Mucosa of rectum (tissue), 2 donors: ENCODE results near the gene CBLN3.

ENCODE experiments used
- H3K27ac ChIP-seq, 2 donors: one replicate each; pipeline ENCODE4 v1.7.0; 2013; ENCODE audit warnings: inconsistent platforms in 2 of 2, low read depth in 2 of 2, low read length in 2 of 2
- H3K27me3 ChIP-seq, 2 donors: one replicate each; pipeline ENCODE4 v1.7.0; 2013; ENCODE audit warnings: low read length in 2 of 2; ENCODE audit not compliant: control insufficient read depth in 2 of 2, insufficient read depth in 2 of 2
- H3K36me3 ChIP-seq, 2 donors: one replicate each; pipeline ENCODE4 v1.7.0; 2013; ENCODE audit warnings: low read length in 2 of 2; ENCODE audit not compliant: control insufficient read depth in 2 of 2, insufficient read depth in 2 of 2
- H3K4me1 ChIP-seq, 2 donors: one replicate each; pipeline ENCODE4 v1.7.0; 2013; ENCODE audit warnings: low read length in 2 of 2, mild to moderate bottlenecking in 1 of 2; ENCODE audit not compliant: control insufficient read depth in 2 of 2, insufficient read depth in 2 of 2
- H3K4me3 ChIP-seq, 2 donors: one replicate each; pipeline ENCODE4 v1.7.0; 2013; ENCODE audit warnings: low read length in 2 of 2
- H3K9ac ChIP-seq, 2 donors: one replicate each; pipeline ENCODE4 v1.7.0; 2013; ENCODE audit warnings: low read length in 2 of 2, low read depth in 1 of 2, mild to moderate bottlenecking in 1 of 2
- H3K9me3 ChIP-seq, 2 donors: one replicate each; pipeline ENCODE4 v1.7.0; 2013; ENCODE audit warnings: low read length in 2 of 2; ENCODE audit not compliant: control insufficient read depth in 2 of 2
- donor health status: healthy.
- donor health status: Normal muscosa, but diverticular disease.

CBLN3 gene

DNA sequence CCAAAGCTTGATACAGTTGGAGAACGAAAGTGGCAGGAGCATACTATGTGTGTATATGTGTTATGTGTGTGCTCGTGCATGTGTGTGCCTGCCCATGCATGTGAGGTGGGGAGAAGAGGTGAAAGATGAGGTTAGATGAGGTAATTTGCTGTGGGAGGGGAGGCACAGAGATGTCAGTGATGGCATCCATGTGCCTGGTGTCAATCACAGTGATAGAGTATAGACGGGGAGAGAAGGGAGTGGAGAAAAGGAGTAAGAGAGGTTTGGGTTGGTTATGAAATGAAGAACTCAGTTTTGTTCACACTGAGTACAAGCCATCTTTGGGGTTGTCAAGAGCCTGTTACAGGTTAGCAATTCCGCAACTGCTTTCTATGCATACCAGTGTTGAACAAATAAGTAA lies 45.3 kb downstream of the CBLN3 start:
- peaks cover 0 to 4% of the 10 kb centered on the region in 2 donors for H3K27me3 ChIP-seq
- H3K9me3 ChIP-seq = no peaks in the 10 kb centered on the region
- peaks cover 0 to 3% of the 10 kb centered on the region in 2 donors for H3K4me1 ChIP-seq
- no peak overlapping the region for H3K4me3 ChIP-seq
- H3K27ac ChIP-seq = no peak overlapping the region
- no peaks in the 10 kb centered on the region for H3K36me3 ChIP-seq
- H3K9ac ChIP-seq = no peak overlapping the region

DNA sequence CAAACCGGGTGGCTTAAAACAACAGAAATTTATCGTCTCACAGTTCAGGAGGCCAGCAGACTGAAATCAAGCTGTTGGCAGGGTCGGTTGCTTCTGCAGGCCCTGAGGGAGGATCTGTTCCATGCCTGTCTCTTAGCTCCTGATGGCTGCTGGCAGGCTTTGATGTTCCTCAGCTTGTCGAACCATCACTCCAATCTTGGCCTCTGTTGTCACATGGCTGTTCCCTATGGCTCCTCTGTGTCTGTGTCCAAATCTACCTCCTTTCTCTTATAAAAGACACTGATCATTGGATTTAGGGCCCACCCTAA lies 47.5 kb downstream of the CBLN3 start:
- Histone ChIP-seq H3K27ac (no peak overlapping the region), H3K9me3 (no peaks in the 10 kb centered on the region), H3K27me3 (peaks cover 0 to 4% of the 10 kb centered on the region in 2 donors), H3K4me1 (peaks cover 0 to 3% of the 10 kb centered on the region in 2 donors), H3K36me3 (no peaks in the 10 kb centered on the region), H3K4me3 (no peak overlapping the region), H3K9ac (no peak overlapping the region)

DNA sequence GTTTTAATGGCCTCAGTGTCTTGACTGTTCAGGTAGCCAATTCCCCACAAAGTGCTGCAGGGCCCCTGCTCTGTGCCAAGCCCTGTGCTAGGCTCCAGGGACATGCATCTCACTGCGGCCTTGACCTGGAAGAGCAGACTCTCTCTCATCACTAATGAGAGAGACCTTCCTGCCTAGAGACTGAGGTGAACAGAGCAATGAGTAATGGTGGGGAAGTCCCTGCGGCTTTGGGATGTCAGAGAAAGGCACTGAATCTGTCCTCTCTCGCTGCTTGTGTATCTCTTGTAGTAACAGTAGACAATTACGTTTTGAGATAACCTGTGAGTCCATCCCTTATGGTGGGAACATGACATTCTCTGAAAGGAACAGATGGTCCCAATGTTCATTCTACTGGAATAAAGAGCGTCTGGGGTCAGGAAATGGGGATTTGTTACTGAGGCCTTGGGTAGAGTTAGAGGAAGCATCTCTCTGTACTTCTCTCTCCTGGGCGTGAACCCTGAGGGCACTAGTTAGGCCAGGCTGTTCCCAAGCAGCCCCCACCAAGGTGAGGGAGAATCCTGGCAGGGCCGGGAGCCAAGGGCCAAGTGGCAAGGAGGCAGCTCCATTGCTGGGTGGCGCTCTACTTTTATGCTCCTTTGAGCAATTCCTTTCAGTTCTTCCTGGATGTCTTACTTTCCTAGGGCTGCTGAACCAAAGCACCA lies 48.0 kb downstream of the CBLN3 start:
- no peak overlapping the region for H3K9ac ChIP-seq
- no peaks in the 10 kb centered on the region for H3K9me3 ChIP-seq
- peaks cover 0 to 3% of the 10 kb centered on the region in 2 donors for H3K4me1 ChIP-seq
- no peak overlapping the region for H3K27ac ChIP-seq
- peaks cover 0 to 4% of the 10 kb centered on the region in 2 donors for H3K27me3 ChIP-seq
- H3K36me3 ChIP-seq = no peaks in the 10 kb centered on the region
- no peak overlapping the region for H3K4me3 ChIP-seq

DNA sequence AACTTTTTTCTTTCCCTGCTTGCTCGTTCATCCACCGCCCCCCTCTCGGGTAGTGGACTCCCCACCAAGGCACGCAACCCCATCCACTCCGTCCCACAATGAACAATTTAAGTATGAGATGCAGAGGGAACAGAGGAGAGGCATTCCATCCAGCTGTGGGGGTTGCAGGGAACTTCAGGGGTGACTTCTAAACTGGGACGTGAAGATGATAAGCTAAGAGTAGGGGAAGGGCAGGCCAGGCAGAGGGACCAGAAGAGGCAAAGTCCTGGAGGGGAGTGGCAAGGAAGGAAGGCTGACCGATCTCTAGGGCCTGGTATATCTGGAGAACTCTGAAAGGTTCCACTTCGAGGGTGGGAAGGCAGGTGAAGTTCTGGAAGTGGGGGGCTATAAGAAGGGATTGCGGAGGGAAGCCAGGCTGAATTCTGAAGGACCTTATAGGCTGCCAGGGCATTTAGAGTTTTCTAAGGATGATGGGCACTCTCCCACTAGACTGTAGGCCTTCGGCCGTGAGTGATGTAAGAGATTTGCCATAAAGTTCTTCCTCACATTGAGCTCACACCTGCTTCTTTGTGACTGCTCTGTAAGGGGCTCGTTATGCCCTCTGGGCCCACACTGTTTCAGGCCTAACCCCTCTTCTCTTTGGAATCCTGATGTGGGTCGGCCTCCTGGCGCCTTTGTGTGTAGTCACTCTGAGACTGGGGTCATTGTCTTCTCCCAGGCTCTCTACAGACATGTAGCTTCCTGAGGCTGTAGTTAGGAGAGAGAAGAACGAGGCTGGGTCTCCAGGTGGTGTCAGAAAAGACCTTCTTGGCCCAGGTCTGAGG lies 49.3 kb downstream of the CBLN3 start:
- H3K9ac ChIP-seq = no peak overlapping the region
- no peak overlapping the region for H3K4me3 ChIP-seq
- H3K36me3 ChIP-seq = no peaks in the 10 kb centered on the region
- H3K27ac ChIP-seq = no peak overlapping the region
- peaks cover 0 to 3% of the 10 kb centered on the region in 2 donors for H3K4me1 ChIP-seq
- no peaks in the 10 kb centered on the region for H3K9me3 ChIP-seq
- peaks cover 0 to 4% of the 10 kb centered on the region in 2 donors for H3K27me3 ChIP-seq

DNA sequence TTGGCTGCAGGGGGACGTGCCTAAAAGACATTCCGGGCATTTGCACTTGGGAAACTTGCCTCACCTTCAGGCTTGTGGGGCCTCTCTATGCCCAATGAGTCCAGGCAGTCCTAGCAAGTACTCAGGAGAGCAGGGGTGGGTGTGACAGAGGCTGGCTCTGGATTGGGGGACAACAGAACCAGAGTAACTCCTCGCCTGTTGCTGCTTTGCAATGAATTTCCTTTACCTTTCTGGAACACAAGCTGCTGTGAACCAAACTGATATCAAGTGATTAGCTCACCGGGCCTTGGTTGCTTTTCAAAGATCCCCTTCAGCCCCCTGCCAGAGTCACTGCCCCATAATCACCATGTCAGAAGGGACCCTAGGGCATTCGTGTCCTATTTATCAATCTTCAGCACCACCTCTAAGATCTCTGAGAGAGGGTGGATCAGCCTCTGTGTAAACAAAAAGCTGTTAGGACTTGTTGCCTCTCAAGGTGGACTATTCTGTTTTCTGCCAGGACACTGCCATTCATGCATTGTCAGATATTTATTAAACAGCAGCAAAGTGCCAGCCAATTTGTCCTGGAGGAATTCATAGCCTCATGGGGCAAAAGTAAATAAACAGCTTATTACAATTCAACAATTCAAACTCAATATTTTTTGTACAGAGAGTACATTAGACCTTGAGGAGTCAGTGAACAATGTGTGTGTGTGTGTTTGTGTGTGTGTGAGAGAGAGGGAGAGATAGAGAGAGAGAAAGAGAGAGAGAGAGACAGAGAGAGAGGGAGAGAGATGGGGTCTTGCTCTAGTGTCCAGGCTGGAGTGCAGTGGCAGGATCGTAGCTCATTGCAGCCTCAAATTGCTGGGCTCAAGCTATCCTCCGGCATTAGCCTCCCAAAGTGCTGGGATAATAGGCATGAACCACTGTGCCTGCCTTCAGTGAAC lies 50.2 kb downstream of the CBLN3 start:
- Histone ChIP-seq H3K4me1 (peaks cover 0 to 3% of the 10 kb centered on the region in 2 donors), H3K4me3 (no peak overlapping the region), H3K9ac (no peak overlapping the region), H3K36me3 (no peaks in the 10 kb centered on the region), H3K9me3 (no peaks in the 10 kb centered on the region), H3K27me3 (peaks cover 0 to 4% of the 10 kb centered on the region in 2 donors), H3K27ac (no peak overlapping the region)

DNA sequence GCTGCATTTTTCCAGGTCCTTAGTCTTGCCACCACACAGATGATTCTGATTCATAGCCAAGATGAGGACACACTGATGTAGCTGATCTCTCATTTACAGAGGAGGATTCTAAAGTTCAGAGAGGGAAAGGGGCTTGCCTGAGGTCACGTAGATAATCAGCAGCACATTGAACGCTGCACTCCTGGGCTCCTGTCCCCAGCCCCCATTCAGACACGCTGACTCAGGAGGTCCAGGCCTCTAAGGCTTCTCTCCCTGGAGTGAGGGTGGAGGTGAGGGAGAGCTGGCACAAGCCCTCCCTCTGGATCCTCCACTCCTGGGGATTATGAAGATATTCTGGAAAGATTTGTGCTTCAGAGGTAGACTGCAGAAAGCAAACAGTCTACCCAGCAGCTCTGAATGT lies 51.1 kb downstream of the CBLN3 start:
- Histone ChIP-seq H3K36me3 (peaks cover 0 to 3% of the 10 kb centered on the region in 2 donors), H3K27me3 (no peaks in the 10 kb centered on the region), H3K4me1 (peaks cover 0 to 3% of the 10 kb centered on the region in 2 donors), H3K9me3 (no peaks in the 10 kb centered on the region), H3K27ac (no peak overlapping the region), H3K4me3 (no peak overlapping the region), H3K9ac (no peak overlapping the region)

DNA sequence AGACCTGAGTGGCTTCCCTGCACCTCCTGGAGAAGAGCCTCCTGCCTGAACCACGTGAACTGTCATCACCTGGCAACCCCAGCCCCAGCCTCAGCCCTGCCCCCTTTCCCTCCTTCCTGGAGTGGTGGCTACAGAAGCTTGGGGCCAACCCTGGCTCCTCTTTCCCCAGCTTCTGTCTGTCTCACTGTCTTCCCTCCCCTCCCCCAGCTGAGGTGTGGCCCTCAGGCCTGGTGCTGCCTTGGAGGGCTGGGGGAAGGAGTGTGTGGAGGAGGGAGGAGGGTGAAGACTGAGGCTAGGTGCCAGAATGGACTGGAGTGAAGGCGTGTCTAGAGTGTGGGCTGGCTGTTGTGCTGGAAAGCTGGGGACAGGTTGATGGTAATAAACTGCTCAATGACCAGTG lies 51.8 kb downstream of the CBLN3 start:
- Histone ChIP-seq H3K9ac (no peak overlapping the region), H3K4me1 (peaks cover 0 to 3% of the 10 kb centered on the region in 2 donors), H3K4me3 (no peak overlapping the region), H3K27ac (no peak overlapping the region), H3K9me3 (no peaks in the 10 kb centered on the region), H3K36me3 (peaks cover 0 to 3% of the 10 kb centered on the region in 2 donors), H3K27me3 (no peaks in the 10 kb centered on the region)

DNA sequence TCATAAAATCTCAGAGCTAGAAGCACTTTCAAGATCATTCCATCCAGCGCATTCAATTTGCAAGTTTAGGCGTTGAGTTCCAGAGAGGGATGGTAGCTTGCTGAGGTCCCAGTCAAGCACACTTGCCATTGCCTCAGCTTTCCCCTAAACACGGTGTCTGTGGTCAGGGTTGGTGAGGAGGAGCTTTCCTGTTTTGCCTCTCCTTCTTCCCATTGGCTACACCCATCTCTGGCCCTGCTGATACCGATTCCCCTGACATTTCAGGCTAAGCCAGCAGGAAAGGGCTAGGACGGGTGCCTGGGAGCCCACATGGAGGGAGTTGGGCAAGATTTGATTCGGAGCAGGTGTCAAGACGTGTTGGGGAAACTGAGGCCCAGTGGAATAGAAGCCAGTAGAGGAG lies 52.3 kb downstream of the CBLN3 start:
- Histone ChIP-seq H3K4me3 (no peak overlapping the region), H3K4me1 (peaks cover 0 to 3% of the 10 kb centered on the region in 2 donors), H3K9me3 (no peaks in the 10 kb centered on the region), H3K27me3 (no peaks in the 10 kb centered on the region), H3K9ac (no peak overlapping the region), H3K27ac (no peak overlapping the region), H3K36me3 (peaks cover 0 to 3% of the 10 kb centered on the region in 2 donors)
